Subcutaneous adipose tissue (tissue), 4 donors: ENCODE measurements around the gene ERC2. TPM values are rescaled to one million over a fixed set of nuclear protein-coding genes. Genes with fewer than 3 reads are reported as not detected.

Experiments used
- total RNA-seq, 4 donors: library from RNA; depleted of rRNA; stranded (reverse); fragments of >200 nt; gene quantifications; one replicate each; pipeline ENCODE4 v1.1.0, GENCODE V29; 2016
- TF ChIP-seq, protein P1 (sequence below): fragments of 450-650 bp; IDR thresholded peaks from one replicate; pipeline ENCODE4 v1.5.1; 2016; ENCODE audit warnings: low read depth, mild to moderate bottlenecking, control low read depth, antibody characterized with exemption, moderate library complexity

The ERC2 gene
- total RNA-seq, 4 donors from 2014 or later = 1.1 TPM; not detected in 3

DNA sequence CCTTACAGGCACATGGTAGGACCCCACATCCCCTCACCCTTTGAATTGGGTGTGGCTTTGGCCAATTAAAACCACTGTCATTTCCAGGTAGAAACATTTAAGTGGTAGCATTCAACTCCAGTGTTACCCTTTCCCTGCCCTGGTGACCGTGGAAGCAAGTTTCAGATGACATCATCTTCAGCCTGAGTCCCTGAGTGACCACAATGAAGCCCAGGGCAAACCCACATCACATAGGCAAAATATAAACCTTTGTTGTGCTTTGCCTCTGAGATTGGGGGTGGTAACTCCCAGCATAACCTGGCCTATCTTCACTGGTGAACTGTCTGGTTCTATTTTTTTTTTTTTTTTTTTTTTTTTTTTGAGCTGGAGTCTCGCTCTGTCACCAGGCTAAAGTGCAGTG is 577.2 kb downstream of the ERC2 start:
- TF ChIP-seq, protein P1, sequence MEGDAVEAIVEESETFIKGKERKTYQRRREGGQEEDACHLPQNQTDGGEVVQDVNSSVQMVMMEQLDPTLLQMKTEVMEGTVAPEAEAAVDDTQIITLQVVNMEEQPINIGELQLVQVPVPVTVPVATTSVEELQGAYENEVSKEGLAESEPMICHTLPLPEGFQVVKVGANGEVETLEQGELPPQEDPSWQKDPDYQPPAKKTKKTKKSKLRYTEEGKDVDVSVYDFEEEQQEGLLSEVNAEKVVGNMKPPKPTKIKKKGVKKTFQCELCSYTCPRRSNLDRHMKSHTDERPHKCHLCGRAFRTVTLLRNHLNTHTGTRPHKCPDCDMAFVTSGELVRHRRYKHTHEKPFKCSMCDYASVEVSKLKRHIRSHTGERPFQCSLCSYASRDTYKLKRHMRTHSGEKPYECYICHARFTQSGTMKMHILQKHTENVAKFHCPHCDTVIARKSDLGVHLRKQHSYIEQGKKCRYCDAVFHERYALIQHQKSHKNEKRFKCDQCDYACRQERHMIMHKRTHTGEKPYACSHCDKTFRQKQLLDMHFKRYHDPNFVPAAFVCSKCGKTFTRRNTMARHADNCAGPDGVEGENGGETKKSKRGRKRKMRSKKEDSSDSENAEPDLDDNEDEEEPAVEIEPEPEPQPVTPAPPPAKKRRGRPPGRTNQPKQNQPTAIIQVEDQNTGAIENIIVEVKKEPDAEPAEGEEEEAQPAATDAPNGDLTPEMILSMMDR = no peak

DNA sequence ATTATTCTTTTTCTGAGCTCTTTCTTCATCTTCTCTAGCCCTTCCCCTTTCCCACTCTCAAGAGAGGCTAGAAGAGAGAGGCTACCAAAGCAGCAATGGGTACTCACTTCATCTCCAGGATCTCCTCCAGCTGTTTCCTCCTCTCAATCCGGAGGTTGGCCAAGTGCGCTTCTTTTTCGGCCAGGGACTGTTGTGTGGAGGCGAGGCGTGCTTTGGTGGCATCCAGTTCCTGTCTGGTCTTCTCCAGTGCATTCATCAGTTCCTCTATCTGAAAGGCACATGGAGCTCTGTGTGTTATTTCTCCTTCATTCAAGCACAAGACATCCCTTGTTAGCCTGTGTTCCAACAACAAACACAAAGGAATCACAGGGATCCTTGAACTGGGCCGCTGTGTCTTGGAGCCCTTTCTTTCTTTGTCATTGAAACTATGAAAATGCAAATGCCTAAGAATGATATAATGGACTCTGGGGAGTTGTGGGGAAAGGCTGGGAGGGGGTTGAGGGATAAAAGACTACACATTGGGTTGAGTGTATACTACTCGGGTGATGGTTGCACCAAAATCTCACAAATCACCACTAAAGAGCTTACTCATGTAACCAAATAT is 579.9 kb downstream of the ERC2 start:
- TF ChIP-seq, protein P1 = no peak

DNA sequence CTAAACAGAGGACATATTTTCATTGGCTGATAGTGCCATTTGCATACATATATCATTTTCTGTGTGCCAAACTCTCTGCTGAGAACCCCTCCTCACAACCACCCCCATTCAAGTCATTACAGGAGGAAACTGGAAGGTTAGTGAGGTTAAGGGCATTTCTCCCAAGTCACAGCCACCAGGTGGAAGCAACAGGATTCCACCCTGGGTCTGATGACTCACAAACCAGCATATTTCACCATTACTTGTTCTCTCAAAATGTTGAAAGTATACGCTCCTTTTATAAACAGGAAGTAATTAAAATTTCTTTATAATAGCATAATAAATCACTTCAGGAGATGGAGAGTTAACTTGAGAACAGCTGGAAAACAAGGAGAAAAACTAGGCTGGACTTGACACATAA is 582.5 kb downstream of the ERC2 start:
- TF ChIP-seq, protein P1 = no peak

DNA sequence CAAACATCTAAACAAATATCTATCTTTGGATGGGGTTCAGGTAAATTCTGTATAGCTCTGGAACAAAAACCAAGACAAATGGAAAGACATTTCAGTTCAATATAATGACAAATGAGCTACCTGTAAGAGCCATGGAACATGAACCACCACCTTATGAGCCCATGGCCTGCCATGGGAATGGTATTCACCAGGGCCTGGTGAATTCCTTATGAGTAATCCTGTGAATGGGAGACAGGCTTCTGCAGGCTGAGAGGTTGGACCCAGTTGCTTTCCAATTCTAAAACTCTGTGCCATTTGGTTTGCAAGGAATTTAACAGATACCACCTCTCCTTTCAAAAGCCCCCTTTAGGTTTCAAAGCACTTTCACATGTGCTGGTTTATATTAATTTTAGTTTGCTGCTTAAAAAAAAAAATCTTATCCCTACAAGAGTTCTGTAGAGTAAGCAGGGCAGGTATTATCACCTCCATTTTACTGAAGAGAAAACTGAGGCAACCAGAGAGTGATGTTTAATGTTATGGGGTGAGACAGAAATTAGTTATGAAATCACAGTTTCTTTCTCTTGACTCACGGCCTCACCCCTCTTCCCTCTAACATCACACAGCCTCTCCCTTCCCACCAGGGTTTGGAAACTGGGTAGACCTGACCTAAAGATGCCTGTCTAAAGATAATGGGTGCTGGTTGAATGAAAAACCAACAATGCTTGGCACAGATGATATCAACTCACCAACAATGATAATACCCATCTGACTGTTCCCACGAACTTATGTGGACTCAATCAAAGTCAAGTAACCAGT is 583.6 kb downstream of the ERC2 start:
- TF ChIP-seq, protein P1 = no peak

DNA sequence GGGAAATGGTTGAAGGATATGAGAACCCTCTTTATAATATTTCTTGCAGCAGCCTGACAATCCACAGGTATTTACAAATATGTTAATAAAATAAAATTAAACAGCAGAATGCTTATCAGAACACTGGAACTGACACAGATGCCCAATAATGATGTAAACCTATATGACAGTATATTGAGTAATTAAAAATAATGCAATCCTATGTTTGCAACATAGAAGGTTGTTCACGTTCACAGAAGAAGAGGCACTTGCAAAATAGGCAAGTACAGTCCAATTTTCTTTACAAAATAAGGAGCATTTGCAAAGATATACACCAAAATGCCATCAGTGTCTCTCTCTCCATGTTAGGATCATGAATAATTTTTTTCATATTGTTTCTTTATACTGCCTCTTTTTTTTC is 584.2 kb downstream of the ERC2 start:
- TF ChIP-seq, protein P1 = no peak

DNA sequence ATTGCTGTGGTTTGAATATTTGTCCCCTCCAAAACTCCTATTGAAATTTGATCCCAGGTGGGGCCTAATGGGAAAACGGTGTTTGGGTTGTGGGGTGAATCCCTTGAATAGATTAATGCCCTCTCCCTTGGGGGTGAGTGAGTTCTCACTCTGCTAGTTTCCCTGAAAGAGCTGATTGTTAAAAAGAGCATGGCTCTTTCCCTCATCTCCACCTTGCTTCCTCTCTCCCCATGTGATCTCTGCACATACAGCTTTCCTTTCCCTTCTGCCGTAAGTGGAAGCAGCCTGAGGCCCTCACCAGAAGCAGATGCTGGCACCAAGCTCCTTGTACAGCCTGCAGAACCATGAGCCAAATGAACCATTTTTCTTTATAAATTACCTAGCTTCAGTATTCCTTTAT is 586.3 kb downstream of the ERC2 start:
- TF ChIP-seq, protein P1 = no peak

DNA sequence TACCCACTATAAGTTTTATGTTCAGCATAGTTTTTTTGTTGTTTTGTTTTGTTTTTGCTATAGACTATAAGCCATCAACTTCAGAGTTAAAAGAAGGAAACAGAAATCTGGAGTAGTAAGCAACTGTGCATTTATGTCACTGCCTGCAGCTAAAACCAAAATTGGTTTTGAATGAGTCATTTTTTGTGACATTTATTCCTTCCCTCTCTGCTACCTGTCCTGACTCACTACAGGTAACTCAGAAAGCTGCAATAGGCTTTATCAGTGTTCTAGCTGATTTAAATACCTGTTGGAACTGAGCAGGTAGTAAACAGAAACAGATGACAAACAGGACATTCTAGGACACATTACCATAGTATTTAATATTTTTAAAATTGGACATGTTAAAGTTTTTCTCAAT is 587.9 kb downstream of the ERC2 start:
- TF ChIP-seq, protein P1 = no peak
